Stomach smooth muscle (tissue), 2 donors: Measurements from ENCODE around the gene LRRC49.

Source experiments
- H3K27ac ChIP-seq: one replicate; pipeline ENCODE4 v1.7.0; 2013; ENCODE audit warnings: mild to moderate bottlenecking, low read length, inconsistent platforms
- H3K27me3 ChIP-seq, 2 donors: one replicate each; pipeline ENCODE4 v1.7.0; 2013; ENCODE audit warnings: low read length in 2 of 2; ENCODE audit not compliant: insufficient read depth in 2 of 2, control insufficient read depth in 1 of 2
- H3K36me3 ChIP-seq, 2 donors: one replicate each; pipeline ENCODE4 v1.7.0; 2013; ENCODE audit warnings: low read length in 2 of 2; ENCODE audit not compliant: control insufficient read depth in 2 of 2, insufficient read depth in 2 of 2
- H3K4me1 ChIP-seq: one replicate; pipeline ENCODE4 v1.7.0; 2013; ENCODE audit warnings: low read length; ENCODE audit not compliant: control insufficient read depth, insufficient read depth
- H3K4me3 ChIP-seq, 2 donors: one replicate each; pipeline ENCODE4 v1.7.0; 2013; ENCODE audit warnings: low read length in 2 of 2
- H3K9ac ChIP-seq, 2 donors: one replicate each; pipeline ENCODE4 v1.7.0; 2013; ENCODE audit warnings: low read length in 2 of 2, mild to moderate bottlenecking in 1 of 2
- H3K9me3 ChIP-seq, 2 donors: one replicate each; pipeline ENCODE4 v1.7.0; 2013; ENCODE audit warnings: low read length in 2 of 2; ENCODE audit not compliant: control insufficient read depth in 2 of 2
- donor health status: healthy.
- donor health status: Pancreatic carcinoma.

The LRRC49 gene, protein sequence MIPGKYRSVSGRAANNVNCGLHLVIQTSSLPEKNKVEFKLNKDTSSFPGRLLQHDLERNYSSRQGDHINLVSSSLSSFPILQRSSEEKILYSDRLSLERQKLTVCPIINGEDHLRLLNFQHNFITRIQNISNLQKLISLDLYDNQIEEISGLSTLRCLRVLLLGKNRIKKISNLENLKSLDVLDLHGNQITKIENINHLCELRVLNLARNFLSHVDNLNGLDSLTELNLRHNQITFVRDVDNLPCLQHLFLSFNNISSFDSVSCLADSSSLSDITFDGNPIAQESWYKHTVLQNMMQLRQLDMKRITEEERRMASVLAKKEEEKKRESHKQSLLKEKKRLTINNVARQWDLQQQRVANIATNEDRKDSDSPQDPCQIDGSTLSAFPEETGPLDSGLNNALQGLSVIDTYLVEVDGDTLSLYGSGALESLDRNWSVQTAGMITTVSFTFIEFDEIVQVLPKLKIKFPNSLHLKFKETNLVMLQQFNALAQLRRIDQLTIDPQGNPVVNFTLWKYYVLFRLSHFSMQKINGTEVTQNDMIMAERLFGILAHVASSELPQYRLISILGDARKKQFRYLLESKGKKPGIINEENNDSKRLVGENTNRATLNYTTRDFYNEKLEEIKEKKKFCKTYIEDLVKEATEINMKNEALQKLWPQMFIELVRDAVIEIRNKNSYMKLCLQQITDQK

DNA sequence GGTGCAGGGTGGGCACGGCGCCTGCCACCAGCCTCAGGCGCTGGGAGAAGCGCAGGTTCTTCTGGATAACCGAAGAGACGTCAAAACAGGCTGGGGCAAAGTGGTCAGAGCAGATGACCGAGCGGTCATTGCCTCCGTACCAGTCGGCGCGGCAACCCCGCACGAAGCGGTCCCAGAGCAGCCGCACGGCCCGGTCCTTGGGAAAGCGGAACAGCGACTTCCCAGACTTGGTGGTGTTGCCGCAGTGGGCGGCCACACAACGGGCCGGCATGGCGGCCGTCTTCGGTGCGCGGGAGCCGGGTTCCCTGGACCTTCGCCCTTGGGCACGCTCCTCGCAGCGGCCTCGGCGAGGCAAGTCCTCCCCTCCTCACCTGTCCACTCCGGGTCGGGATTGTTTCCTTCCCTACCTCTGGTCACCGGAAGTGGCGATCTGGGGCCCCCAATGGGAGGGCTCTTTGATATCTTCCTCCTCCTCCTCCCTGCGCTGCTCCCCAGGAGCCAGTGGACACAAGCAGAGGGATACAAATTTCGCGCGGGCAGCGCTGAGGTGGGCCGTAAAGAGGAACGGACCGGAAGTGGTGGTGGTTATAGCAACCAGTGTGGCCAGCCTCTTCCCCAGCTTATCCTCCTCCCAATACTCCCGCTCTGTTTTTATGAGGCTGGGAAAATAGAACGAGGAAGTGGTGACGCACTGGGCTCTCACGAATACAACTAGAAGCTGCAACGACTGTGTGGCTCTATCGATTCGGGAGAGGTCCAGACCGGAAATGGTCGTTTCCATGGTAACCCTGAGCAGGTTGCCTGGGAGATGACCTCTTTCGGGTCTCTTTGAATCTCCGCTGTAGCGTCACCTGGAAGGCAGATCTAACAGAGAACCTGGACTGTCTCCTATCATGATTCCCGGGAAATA, at the start of gene LRRC49, which contains the start of gene THAP10:
Gene LRRC49, plus strand, starts transcription at position 825 of the 910 bp plus-strand sequence. Its CDS starts 69 bp downstream, at position 894.
Gene THAP10, minus strand, starts transcription at position 432 of the 910 bp plus-strand sequence. Its CDS starts 161 bp downstream, at position 271.
- Histone ChIP-seq H3K9me3 (no peaks in the 10 kb centered on the region), H3K9ac (peak within 1 kb of the TSS; percentile 74 to 79), H3K27me3 (no peaks in the 10 kb centered on the region), H3K27ac (peak within 1 kb of the TSS; percentile 77), H3K4me3 (peak within 1 kb of the TSS; percentile 91 to 93), H3K36me3 (no peaks in the 10 kb centered on the region), H3K4me1 (no peaks in the 10 kb centered on the region)

DNA sequence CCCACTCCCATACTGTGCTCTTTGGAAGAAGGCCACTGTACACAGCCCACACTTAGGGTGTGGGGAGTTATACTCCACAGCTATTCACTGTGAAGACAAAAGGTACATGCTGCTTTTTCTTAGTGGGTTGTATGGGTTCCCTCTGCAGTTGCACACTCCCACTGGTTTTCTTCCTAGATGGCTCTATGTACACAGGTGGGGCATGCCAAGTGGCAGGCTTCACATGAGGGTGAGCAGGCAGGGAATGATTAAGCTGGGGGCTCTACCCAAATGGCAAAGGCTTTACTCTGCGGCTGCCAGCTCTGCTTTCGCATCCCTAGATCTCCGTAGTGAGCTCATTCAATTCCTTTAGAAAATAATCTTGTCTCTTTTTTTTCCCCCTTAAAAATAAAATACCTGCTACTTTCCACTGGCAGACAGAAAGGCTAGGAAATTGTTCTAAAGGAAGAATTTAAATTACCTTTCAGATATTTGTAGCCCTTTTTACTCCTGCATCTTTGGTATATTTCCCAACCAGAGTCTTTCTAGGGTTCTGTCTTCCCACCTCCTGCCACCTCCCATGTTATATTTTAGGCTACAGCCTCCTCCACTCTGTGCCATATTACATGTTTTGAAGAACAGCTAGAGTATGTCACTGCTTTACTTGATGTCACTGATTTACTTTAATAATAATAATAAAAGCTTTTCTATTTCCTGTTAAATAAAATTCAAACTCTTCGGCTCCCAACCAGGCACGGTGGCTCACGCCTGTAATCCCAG, 46.8 kb upstream of the LRRC49 start:
- Histone ChIP-seq H3K4me1 (no peaks in the 10 kb centered on the region), H3K36me3 (no peaks in the 10 kb centered on the region), H3K27ac (no peak overlapping the region), H3K27me3 (no peaks in the 10 kb centered on the region), H3K4me3 (no peak overlapping the region), H3K9ac (no peak overlapping the region), H3K9me3 (no peaks in the 10 kb centered on the region)

DNA sequence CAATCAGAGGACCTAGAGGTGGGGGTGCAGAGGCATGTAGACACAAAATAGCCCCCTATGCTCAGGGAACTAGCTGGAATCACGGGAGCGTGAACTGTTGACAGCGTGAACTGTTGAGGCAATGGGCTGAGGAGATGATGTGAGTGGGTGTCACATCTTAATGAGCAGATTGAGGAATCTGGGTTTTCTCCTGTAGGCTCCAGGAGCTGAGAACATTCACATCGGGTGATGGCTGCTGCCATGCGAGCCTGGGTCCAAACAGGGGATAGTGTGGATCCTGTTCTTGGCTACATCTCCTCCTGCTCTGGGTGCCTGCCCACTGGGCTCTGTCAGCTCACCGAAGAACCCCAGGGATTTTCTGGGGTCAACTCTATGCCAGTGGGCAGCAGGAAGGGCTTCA, 40.7 kb upstream of the LRRC49 start:
- no peaks in the 10 kb centered on the region for H3K9me3 ChIP-seq
- no peak overlapping the region for H3K9ac ChIP-seq
- peaks cover 0 to 6% of the 10 kb centered on the region in 2 donors for H3K36me3 ChIP-seq
- H3K27ac ChIP-seq, result no peak overlapping the region
- H3K27me3 ChIP-seq, result no peaks in the 10 kb centered on the region
- peaks cover 25% of the 10 kb centered on the region for H3K4me1 ChIP-seq
- H3K4me3 ChIP-seq, result peak overlapping the region in 1 of 2 donors; percentile 86

DNA sequence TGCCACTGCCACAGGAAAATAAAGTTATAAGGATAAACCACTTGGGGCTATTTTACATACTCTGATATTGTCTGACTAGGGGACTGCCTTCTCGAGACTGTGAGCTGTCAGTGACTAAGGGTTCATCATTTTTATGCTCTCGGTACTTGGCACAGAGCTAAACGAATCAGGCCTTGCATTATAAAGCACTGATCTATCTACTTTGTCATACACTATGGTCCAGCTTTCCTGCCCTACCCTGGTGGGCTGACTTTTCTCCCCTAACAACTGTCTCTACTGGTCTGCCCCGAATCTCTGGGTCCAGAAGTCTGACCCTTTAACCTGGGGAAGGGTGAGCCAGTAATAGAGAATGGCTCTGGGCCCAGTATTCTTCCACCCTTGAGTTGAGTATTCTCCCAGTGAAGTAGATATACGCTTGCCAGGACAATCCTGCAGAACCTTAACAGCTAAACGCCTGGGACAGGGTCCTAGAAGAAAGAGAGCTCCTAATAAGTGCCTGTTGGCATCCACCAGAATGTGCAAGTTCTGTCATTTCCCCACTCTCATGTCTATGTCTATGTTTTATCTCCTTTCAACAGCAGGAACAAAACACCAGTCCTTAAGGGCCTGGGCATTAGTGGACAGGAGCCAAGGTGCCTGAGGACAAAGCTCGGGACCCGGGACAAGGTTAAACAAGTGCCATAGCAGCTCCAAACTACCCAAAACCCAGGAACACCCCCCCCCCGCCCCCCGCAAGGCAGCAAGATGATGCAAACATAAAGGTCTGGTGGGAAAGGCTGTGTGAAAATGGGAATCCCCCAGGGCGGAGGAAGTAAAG, 39.9 kb upstream of the LRRC49 start:
- H3K4me1 ChIP-seq, result peaks cover 25% of the 10 kb centered on the region

DNA sequence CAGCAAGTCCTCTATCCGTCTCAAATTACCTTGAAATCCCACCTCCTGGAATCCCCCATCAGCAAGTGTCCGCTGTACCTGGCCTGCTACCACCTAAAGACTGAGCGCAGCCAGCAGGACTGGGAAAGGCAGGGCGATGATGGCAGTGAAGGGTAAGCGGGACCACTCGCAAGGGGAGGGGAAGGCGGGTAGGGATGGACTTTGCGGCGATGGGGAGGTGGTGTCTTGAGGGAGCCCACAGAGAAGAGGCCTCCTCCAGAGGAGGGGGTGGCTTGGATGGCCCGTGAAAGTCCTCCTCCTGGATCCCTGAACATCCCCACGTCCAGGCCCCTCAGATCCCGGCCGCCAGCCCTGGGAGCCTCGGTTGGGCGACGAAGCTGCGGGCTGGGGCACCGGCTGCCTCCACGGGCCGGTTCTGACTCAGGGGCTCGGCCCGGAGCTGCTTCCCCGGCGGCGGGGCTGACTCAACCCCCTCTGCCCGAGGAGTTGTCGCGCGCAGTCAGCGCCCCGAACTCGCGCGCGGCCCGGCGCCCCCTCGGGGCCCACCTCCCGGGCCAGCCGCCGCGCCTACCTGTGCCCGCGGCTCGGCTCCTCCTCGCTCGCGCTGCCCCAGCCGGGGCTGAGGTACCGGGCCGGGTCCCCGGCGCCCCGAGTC, 39.2 kb upstream of the LRRC49 start:
- H3K4me1 ChIP-seq, result peaks cover 25% of the 10 kb centered on the region
- peak overlapping the region; percentile 67 to 90 for H3K9ac ChIP-seq

More for the DNA sequence above, 39.9 kb upstream of the LRRC49 start:
- H3K9me3 ChIP-seq, result no peaks in the 10 kb centered on the region
- no peaks in the 10 kb centered on the region for H3K27me3 ChIP-seq
- peak overlapping the region; percentile 67 to 90 for H3K9ac ChIP-seq
- H3K4me3 ChIP-seq, result peak overlapping the region; percentile 73 to 86
- peaks cover 0 to 6% of the 10 kb centered on the region in 2 donors for H3K36me3 ChIP-seq
- H3K27ac ChIP-seq, result peak overlapping the region; percentile 80

DNA sequence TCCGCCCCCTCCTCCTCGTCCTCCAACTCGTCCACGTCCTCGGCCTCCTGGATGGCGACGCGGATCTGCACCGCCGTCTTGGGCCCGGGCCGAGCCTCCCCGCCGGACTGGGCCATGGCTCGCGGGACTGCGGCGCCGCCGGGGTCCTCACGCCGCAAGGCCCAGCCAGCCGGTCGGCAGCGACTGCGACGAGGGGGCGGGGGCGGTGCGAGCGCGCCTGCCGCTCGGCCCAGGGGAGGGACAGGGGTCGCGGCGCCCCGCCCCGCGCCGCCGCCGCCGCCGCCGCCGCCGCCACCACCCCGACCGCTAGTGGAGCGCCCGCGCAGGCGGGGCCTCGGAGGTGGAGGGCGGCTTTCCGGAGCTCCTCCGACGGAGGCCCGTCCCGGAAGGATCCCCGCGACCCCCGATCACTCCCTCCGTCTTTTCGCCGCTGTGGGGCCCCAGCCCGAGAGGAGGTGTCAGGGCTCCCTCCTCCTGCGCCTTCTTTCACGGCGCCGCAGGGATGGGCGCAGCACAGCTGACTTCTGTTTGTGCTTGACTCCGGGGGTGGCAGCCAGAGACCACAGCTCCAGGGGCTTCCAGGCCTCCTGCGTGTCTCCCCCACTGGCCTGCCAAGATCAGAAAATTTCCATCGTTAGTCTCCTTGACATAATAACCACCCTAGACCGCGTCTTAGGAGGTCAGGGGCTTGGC, 38.5 kb upstream of the LRRC49 start, which contains the start of gene LARP6:
Gene LARP6, minus strand, starts transcription at position 185 of the 693 bp plus-strand sequence. Its CDS starts 69 bp downstream, at position 116.
- H3K27me3 ChIP-seq, result no peaks in the 10 kb centered on the region
- peaks cover 25% of the 10 kb centered on the region for H3K4me1 ChIP-seq
- peak within 1 kb of the TSS; percentile 79 to 91 for H3K9ac ChIP-seq
- H3K9me3 ChIP-seq, result no peaks in the 10 kb centered on the region
- peaks cover 0 to 6% of the 10 kb centered on the region in 2 donors for H3K36me3 ChIP-seq
- H3K4me3 ChIP-seq, result peak within 1 kb of the TSS; percentile 73 to 86
- peak within 1 kb of the TSS; percentile 89 for H3K27ac ChIP-seq

More for the DNA sequence above, 39.2 kb upstream of the LRRC49 start:
- peak overlapping the region; percentile 73 to 86 for H3K4me3 ChIP-seq
- H3K9me3 ChIP-seq, result no peaks in the 10 kb centered on the region
- H3K27ac ChIP-seq, result peak overlapping the region; percentile 80
- H3K36me3 ChIP-seq, result peaks cover 0 to 6% of the 10 kb centered on the region in 2 donors
- H3K27me3 ChIP-seq, result no peaks in the 10 kb centered on the region

DNA sequence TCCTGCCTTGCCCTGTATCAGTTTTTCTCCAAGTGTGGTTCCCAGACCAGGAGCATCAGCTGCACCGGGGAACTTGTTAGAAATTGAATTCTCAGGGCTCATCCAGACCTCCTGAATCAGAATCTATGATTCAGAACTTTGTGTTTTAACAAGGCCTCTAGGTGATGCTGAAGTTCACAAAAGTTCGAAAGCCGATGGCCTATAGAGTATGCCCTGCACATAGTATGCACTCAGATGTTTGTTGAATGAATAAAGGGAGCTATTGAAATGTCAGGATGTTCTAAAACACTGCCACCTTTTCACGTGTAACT, 38.0 kb upstream of the LRRC49 start:
- Histone ChIP-seq H3K36me3 (peaks cover 0 to 6% of the 10 kb centered on the region in 2 donors), H3K27me3 (no peaks in the 10 kb centered on the region), H3K9ac (peak overlapping the region; percentile 79 to 91), H3K4me1 (peaks cover 25% of the 10 kb centered on the region), H3K9me3 (no peaks in the 10 kb centered on the region), H3K27ac (peak overlapping the region; percentile 89), H3K4me3 (peak overlapping the region; percentile 64 to 86)

DNA sequence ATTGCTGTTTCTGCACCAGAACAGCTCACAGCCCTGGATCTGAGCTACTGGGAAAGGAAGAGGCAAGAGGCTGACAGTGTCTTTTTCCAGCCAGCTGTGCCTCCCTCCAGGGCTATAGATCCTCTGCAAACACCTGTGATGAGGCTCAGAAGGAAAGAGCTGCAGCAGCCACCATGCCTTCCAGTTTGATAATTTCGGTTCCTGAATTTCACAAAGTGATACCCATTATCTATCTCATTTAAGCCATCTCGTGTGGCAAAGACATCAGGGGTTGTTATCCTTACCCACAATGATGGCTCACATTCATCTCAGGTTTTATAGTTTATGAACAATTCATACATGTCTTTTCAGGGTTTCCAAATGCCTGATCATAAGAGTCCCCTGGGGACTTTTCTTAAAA, 36.9 kb upstream of the LRRC49 start:
- Histone ChIP-seq H3K27ac (no peak overlapping the region), H3K9me3 (no peaks in the 10 kb centered on the region), H3K4me3 (no peak overlapping the region), H3K36me3 (peaks cover 0 to 6% of the 10 kb centered on the region in 2 donors), H3K9ac (no peak overlapping the region), H3K27me3 (no peaks in the 10 kb centered on the region), H3K4me1 (peaks cover 25% of the 10 kb centered on the region)
